K562 (cell line): ENCODE measurements around the gene SEC14L1. TPM values are rescaled to one million over a fixed set of nuclear protein-coding genes. Genes with fewer than 3 reads are reported as not detected.

Experiments
- ATAC-seq: fragments of 200-7000 bp; cut with Tn5 transposase; 3 replicates; pipeline ENCODE4 v1.9.1; 2020; ENCODE audit warnings: moderate library complexity
- BruUV-seq: library from RNA; stranded (reverse); fragments of 400-500 nt; replicated peaks from 2 replicates; lab custom pipeline; 2021; lab: Mats Ljungman, UMichigan
- CTCF ChIA-PET: fragments of 300-600 bp; formaldehyde crosslinking; extraction: SDS; loops from one replicate; lab custom pipeline; 2021; ENCODE audit warnings: low intra/inter-chr PET ratio; lab: Yijun Ruan, JAX
- POLR2A ChIA-PET: fragments of 300-600, 350-650 bp; sonication (Branson Sonifier 250); formaldehyde crosslinking; extraction: SDS; loops from one replicate; lab custom pipeline; 2021; ENCODE audit warnings: antibody characterized with exemption, inconsistent platforms; lab: Yijun Ruan, JAX
- DNase-seq, 4 experiments: peaks; one replicate each; pipeline versions ENCODE4 v3.0.0 to v3.0.0-alpha.2; 2011 to 2018; ENCODE audit warnings: low spot score in 3 of 4, mixed read lengths in 3 of 4; ENCODE audit errors: extremely low read depth in 1 of 4
- FAIRE-seq: peaks from 2 replicates; lab custom pipeline; 2011; peaks lifted over from hg19 to GRCh38; lab: Jason Lieb, UNC
- H2AFZ ChIP-seq: 2 replicates; pipeline ENCODE4 v1.6.0; 2011; ENCODE audit warnings: low read depth, low read length, control low read depth, inconsistent platforms
- H3K27ac ChIP-seq: fragments of 200-600 bp; 3 replicates; pipeline ENCODE4 v1.8.0; 2011; ENCODE audit warnings: low read depth, mild to moderate bottlenecking, control low read depth, inconsistent platforms, low read length, moderate library complexity, mixed read lengths; ENCODE audit errors: extremely low read depth
- H3K27me3 ChIP-seq, 2 experiments: fragments of 300-600 bp in 1 of 2; 2 replicates in 1 of 2; 3 replicates in 1 of 2; pipeline versions ENCODE4 v1.6.0 to v1.8.0; 2011; ENCODE audit warnings: inconsistent platforms in 2 of 2, low read length in 2 of 2, mild to moderate bottlenecking in 1 of 2, mixed read lengths in 1 of 2, moderate library complexity in 1 of 2; ENCODE audit not compliant: control insufficient read depth in 2 of 2, insufficient read depth in 2 of 2
- H3K36me3 ChIP-seq: fragments of 300-600 bp; 3 replicates; pipeline ENCODE4 v1.8.0; 2011; ENCODE audit warnings: mild to moderate bottlenecking, low read length, inconsistent platforms; ENCODE audit not compliant: control insufficient read depth, insufficient read depth
- H3K4me1 ChIP-seq, 2 experiments: fragments of 200-600 bp in 1 of 2; replicated peaks in 1 of 2; 2 replicates in 1 of 2; 3 replicates in 1 of 2; pipeline versions ENCODE4 v1.5.1 to v1.8.0; 2011; ENCODE audit warnings: inconsistent platforms in 2 of 2, low read length in 2 of 2, mild to moderate bottlenecking in 1 of 2, mixed read lengths in 1 of 2, moderate library complexity in 1 of 2; ENCODE audit not compliant: control insufficient read depth in 2 of 2, insufficient read depth in 2 of 2
- H3K4me2 ChIP-seq: 2 replicates; pipeline ENCODE4 v1.6.1; 2011; ENCODE audit warnings: low read length, control low read depth, inconsistent platforms, mixed read lengths; ENCODE audit not compliant: insufficient read depth
- H3K4me3 ChIP-seq: fragments of 200-600 bp; sonication (generic), shearing (Covaris generic); 2 replicates; pipeline ENCODE4 v1.5.1; 2016; ENCODE audit warnings: control low read depth, inconsistent platforms
- H3K79me2 ChIP-seq: fragments of 200-600 bp; 3 replicates; pipeline ENCODE4 v1.8.0; 2011; ENCODE audit warnings: low read length, inconsistent platforms; ENCODE audit not compliant: control insufficient read depth, insufficient read depth
- H3K9ac ChIP-seq, 2 experiments: 2 replicates each; pipeline versions ENCODE4 v1.6.0 to v1.6.1; 2011; ENCODE audit warnings: low read depth in 2 of 2, low read length in 2 of 2, control low read depth in 1 of 2, inconsistent platforms in 1 of 2, mild to moderate bottlenecking in 1 of 2, mixed read lengths in 1 of 2; ENCODE audit not compliant: insufficient read depth in 1 of 2
- H3K9me1 ChIP-seq: one replicate; pipeline ENCODE4 v1.6.0; 2011; ENCODE audit warnings: inconsistent platforms, mild to moderate bottlenecking, low read length, moderate library complexity; ENCODE audit not compliant: control insufficient read depth, insufficient read depth
- H3K9me3 ChIP-seq: replicated peaks from 2 replicates; pipeline ENCODE4 v1.5.1; 2011; ENCODE audit warnings: low read depth, low read length, inconsistent platforms; ENCODE audit not compliant: control insufficient read depth, insufficient read depth
- H4K20me1 ChIP-seq: replicated peaks from 2 replicates; pipeline ENCODE4 v1.6.1; 2011; ENCODE audit warnings: low read length, inconsistent platforms, mixed read lengths; ENCODE audit not compliant: control insufficient read depth, insufficient read depth
- BHLHE40 ChIP-seq: IDR thresholded peaks from 2 replicates; pipeline ENCODE4 v1.6.1; 2011; ENCODE audit warnings: low read length, improper control_type of control experiment
- GATAD2B ChIP-seq: fragments of 450-650 bp; IDR thresholded peaks from 2 replicates; pipeline ENCODE4 v1.6.1; 2017; ENCODE audit warnings: mild to moderate bottlenecking, borderline replicate concordance
- SETDB1 ChIP-seq: IDR thresholded peaks from one replicate; pipeline ENCODE4 v1.6.1; 2012; ENCODE audit warnings: low read length, control low read depth, inconsistent platforms
- SMARCE1 ChIP-seq: fragments of 450-650 bp; IDR thresholded peaks from 2 replicates; pipeline ENCODE4 v1.7.1; 2016; ENCODE audit warnings: mild to moderate bottlenecking
- SNIP1 ChIP-seq: fragments of 450-650 bp; IDR thresholded peaks from 2 replicates; pipeline ENCODE4 v1.7.1; 2017; ENCODE audit warnings: low read depth, mild to moderate bottlenecking
- SNRNP70 ChIP-seq: fragments of 200-400 bp; formaldehyde crosslinking; optimal IDR thresholded peaks from 2 replicates; pipeline ENCODE3; 2017; ENCODE audit warnings: low read depth, low read length
- TEAD4 ChIP-seq, 2 experiments: sonication (generic) in 1 of 2; formaldehyde crosslinking in 1 of 2; IDR thresholded peaks; 2 replicates each; pipeline versions ENCODE4 v1.6.1 to v1.8.0; 2012 to 2022; ENCODE audit warnings: borderline replicate concordance in 1 of 2, inconsistent platforms in 1 of 2, low read length in 1 of 2, mild to moderate bottlenecking in 1 of 2, missing genetic modification reagents in 1 of 2
- ZNF175 ChIP-seq: fragments of 200-800 bp; sonication (Bioruptor generic); IDR thresholded peaks from 2 replicates; pipeline ENCODE4 v1.6.1; 2016; ENCODE audit warnings: low read depth, mild to moderate bottlenecking, missing genetic modification characterization, missing compliant biosample characterization
- ZNF224 ChIP-seq: sonication (generic); formaldehyde crosslinking; IDR thresholded peaks from 2 replicates; pipeline ENCODE4 v1.8.0; 2022; ENCODE audit warnings: mild to moderate bottlenecking, missing genetic modification reagents
- ZNF311 ChIP-seq: fragments of 250-450 bp; sonication (Bioruptor Pico); IDR thresholded peaks from 2 replicates; pipeline ENCODE4 v1.4.0; 2020; ENCODE audit warnings: mild to moderate bottlenecking, moderate library complexity
- ZNF316 ChIP-seq: fragments of 450-650 bp; IDR thresholded peaks from 2 replicates; pipeline ENCODE4 v1.6.1; 2016
- WGBS: fragments of 100-300 bp; shearing (Covaris generic); methylation state at CpG from one replicate; pipeline ENCODE4 v1.1.6; 2016; ENCODE audit warnings: low coverage, mixed read lengths; ENCODE audit not compliant: insufficient coverage; ENCODE audit errors: missing lambda C conversion rate; 5-methylcytosine and 5-hydroxymethylcytosine counted together
- in situ Hi-C: fragments of 300-500 bp; cut with MboI; formaldehyde crosslinking; loops from 4 replicates; pipeline ENCODE4 v1.15.0; 2018; ENCODE audit warnings: inconsistent platforms, mixed read lengths
- intact Hi-C: fragments of 100-400 bp; cut with micrococcal nuclease; formaldehyde crosslinking; loops from 2 replicates; pipeline ENCODE4 v1.14.2; 2022
- polyA plus RNA-seq, 8 experiments: library from polyadenylated mRNA; depleted of rRNA in 4 of 8; stranded (reverse) in 5 of 8; unstranded in 3 of 8; fragments of >200 nt; fragmentation: Nextera tagmentation in 2 of 8; fragmentation: Illumina TruSeq in 1 of 8; extraction: Ambion mirVana in 2 of 8; extraction: Trizol in 1 of 8; gene quantifications; 2 replicates each; pipeline versions ENCODE4 v1.2.1 to v1.2.3, GENCODE V29; 2011 to 2014; ENCODE audit warnings: inconsistent platforms in 1 of 8, missing spikeins in 1 of 8
- total RNA-seq, 7 experiments: library from RNA; depleted of rRNA in 6 of 7; stranded (reverse); fragments of >200 nt in 6 of 7; fragmentation: Illumina TruSeq in 2 of 7; extraction: Trizol in 2 of 7; gene quantifications; 2 replicates each; pipeline versions ENCODE4 v1.2.1 to v1.2.3, GENCODE V29; 2011 to 2021; ENCODE audit warnings: low replicate concordance in 1 of 7
- TF ChIP-seq, protein P1 (sequence below): fragments of 250-450 bp; sonication (Bioruptor Pico); IDR thresholded peaks from 2 replicates; pipeline ENCODE4 v1.6.1; 2021; ENCODE audit warnings: mild to moderate bottlenecking

SEC14L1 gene
- total and polyA plus RNA-seq, 9 of the 15 experiments (the other 6 are each of a cell fraction or from before 2014, with no cell fraction given): 3.1 to 39.7 (median 15.2) TPM

DNA sequence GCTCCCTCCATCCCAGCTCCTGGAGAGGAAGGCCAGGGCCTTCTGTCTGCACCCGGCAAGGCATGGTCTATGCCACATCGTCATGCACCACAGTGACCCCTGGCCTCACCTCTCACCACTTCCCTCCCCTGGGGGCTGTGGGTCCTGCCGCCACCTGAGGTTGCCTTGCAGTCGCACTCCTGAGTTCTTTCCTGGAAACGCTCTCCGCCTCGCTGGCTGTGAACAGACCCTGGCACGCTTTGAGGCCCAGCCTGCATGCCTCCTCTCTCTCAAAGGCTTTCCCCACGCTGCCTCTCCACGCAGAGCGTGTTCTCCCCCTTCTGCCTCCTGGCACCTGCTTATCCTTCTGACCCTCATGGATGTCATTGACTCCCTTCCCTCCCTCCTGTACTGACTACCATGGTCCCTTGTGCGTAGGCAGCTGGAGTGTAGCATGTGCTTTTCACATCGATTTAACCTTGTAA is 45.4 kb downstream of the SEC14L1 start (continued):
- TF ChIP-seq GATAD2B (no peak), ZNF224 (CRISPR knock-in tag) (no peak), TEAD4 (IDR thresholded peaks at IDR 0.05; ENCODE audit: low read length) (no peak), TEAD4 (CRISPR knock-in tag; IDR thresholded peaks at IDR 0.05; ENCODE audit: borderline replicate concordance) (no peak), ZNF311 (CRISPR knock-in tag) (no peak), SNIP1 (no peak), BHLHE40 (no peak), ZNF175 (CRISPR knock-in tag) (no peak)

DNA sequence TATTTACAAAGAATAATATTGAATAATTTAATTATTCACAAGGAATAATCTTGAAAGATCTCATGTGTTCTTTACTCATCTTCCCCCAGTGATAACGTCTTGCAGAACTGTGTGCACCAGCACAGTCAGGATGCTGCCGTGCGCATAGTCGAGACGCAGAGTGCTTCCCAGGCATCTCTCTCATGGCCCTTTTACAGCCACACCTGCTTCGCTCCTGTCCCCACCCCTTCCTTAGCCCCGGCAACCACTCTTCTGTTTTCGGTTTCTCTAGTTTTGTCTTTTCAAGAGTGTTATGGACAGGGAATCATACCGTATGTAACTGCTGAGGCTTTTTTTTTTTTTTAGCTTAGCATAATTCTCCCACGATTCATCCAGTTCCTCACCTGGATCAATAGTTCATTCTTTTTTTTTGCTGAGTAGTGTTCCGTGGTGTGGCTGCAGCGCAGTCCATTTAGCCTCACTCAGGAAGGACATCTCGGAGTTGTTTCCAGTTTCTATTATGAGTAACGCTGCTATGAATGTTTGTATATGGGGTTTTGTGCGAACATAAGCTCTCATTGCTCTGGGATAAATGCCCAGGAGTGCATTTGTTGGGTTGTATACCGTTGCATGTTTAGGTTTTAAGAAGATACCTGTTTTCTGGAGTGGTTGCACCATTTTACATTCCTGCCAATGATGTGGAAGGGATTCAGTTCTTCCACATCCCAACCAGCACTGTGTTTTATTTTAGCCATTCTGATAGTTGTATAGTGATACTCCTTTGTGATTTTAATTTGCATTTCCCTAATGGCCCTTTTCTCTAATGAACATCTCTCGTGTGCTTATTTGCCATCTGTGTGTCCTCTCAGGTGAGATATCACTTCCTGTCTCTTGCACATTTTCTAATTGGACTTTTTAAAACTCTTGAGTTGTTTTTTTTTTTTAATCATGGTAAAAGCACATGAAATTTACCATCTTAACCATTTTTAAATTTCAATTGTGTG is 47.6 kb downstream of the SEC14L1 start:
- Histone ChIP-seq H3K9me1 (no peaks in the 10 kb centered on the region), H3K27ac (no peak overlapping the region), H3K9ac (no peak overlapping the region), H3K36me3 (peaks cover 22% of the 10 kb centered on the region), H3K27me3 (no peaks in the 10 kb centered on the region; a peak in 1 of 5 replicates), H3K4me3 (no peak overlapping the region), H3K4me1 (peaks cover 0 to 5% of the 10 kb centered on the region in 2 experiments; a peak in 3 of 5 replicates), H3K79me2 (peaks cover 42% of the 10 kb centered on the region), H3K9me3 (no peaks in the 10 kb centered on the region), H3K4me2 (no peak overlapping the region), H4K20me1 (peaks cover 20% of the 10 kb centered on the region), H2AFZ (no peak overlapping the region)
- intact Hi-C loops (no loop called here), in situ Hi-C loops (no loop called here)
- WGBS: 69% methylated on average over 16 of the region's 17 CpGs
- no peak for FAIRE-seq
- ChIA-PET CTCF (no interaction called here), POLR2A (interaction anchor here (0.6 kb wide), 2 partner anchors 120 to 122 kb away, joined by 3 to 4 read pairs; no protein-coding TSS in a partner anchor)
- no peak for TF ChIP-seq SNRNP70
- TF ChIP-seq, protein P1, sequence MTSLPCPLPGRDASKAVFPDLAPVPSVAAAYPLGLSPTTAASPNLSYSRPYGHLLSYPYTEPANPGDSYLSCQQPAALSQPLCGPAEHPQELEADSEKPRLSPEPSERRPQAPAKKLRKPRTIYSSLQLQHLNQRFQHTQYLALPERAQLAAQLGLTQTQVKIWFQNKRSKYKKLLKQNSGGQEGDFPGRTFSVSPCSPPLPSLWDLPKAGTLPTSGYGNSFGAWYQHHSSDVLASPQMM: no peak
- TF ChIP-seq SETDB1: no peak
- 0 out of 2 replicates have a peak, but pooled peaks have one; percentile 28 for TF ChIP-seq ZNF316
- no peak for TF ChIP-seq SMARCE1
- no peak for ATAC-seq
- no peak for DNase-seq
- BruUV-seq: no TSS peak
